ENCODE results near the gene ZFAND2A. TPM values are rescaled to one million over a fixed set of nuclear protein-coding genes. Genes with fewer than 3 reads are reported as not detected.

Gene ZFAND2A
- total RNA-seq, 4 donors from 2014 or later = 12.0 to 17.9 (median 14.1) TPM

DNA sequence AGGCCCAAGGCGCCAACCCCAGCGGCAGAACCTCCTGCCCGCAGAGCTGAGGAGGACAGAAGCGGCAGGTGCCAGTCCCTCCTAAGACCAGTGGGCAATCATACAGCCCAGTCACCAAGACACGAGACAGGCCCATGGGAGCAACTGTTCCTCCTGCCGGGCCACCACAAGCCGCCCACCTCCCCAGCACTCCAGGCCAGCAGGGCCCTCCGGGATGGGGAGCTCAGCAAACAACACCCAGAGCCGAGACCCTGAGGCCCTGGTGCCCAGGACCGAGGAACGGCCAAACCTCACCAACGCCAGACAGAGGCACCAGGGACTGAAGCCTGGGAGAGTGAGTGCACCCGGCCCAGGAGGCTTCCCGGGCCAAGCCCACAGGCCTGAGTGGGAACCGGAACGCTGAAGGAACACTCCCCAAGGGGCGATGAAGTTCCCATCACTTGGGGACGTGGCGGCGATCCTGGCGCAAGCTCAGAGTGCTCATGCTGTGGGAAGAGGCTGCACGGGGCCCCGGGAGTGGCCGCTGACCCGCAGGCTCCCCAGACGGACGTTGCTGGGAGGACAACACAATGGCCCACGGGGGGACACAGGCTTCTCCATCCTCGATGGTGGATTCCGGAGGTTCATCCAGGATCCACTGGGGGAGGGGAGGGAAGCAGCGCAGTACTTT, 37.0 kb downstream of the ZFAND2A start:
- no peak for DNase-seq
- peak overlapping the region; percentile 77 to 86 (median 80) for H3K27ac ChIP-seq
- peaks cover 12% of the 10 kb centered on the region in 2 donors for H3K4me1 ChIP-seq
- intact Hi-C loops (cut with DNase I; ENCODE audit: low total_unique reads) = loop anchor here (1.0 to 5.0 kb wide), 2 partner anchors 36 to 44 kb away; no protein-coding TSS in a partner anchor
- no peaks in the 10 kb centered on the region for H3K9me3 ChIP-seq
- no peak overlapping the region for H3K4me3 ChIP-seq
- in situ Hi-C loops (cut with MboI; ENCODE audit: low sequenced_read_pairs in 4 of 4) = no loop called here
- ATAC-seq = no peak
- H3K27me3 ChIP-seq = no peaks in the 10 kb centered on the region
- H3K36me3 ChIP-seq = no peaks in the 10 kb centered on the region
- TF ChIP-seq POLR2A (IDR thresholded peaks at IDR 0.05) = no peak
- TF ChIP-seq, protein P1, sequence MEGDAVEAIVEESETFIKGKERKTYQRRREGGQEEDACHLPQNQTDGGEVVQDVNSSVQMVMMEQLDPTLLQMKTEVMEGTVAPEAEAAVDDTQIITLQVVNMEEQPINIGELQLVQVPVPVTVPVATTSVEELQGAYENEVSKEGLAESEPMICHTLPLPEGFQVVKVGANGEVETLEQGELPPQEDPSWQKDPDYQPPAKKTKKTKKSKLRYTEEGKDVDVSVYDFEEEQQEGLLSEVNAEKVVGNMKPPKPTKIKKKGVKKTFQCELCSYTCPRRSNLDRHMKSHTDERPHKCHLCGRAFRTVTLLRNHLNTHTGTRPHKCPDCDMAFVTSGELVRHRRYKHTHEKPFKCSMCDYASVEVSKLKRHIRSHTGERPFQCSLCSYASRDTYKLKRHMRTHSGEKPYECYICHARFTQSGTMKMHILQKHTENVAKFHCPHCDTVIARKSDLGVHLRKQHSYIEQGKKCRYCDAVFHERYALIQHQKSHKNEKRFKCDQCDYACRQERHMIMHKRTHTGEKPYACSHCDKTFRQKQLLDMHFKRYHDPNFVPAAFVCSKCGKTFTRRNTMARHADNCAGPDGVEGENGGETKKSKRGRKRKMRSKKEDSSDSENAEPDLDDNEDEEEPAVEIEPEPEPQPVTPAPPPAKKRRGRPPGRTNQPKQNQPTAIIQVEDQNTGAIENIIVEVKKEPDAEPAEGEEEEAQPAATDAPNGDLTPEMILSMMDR (IDR thresholded peaks at IDR 0.05 in 4 of 5, conservative IDR thresholded peaks at IDR 0.05 in 1 of 5) = no peak

DNA sequence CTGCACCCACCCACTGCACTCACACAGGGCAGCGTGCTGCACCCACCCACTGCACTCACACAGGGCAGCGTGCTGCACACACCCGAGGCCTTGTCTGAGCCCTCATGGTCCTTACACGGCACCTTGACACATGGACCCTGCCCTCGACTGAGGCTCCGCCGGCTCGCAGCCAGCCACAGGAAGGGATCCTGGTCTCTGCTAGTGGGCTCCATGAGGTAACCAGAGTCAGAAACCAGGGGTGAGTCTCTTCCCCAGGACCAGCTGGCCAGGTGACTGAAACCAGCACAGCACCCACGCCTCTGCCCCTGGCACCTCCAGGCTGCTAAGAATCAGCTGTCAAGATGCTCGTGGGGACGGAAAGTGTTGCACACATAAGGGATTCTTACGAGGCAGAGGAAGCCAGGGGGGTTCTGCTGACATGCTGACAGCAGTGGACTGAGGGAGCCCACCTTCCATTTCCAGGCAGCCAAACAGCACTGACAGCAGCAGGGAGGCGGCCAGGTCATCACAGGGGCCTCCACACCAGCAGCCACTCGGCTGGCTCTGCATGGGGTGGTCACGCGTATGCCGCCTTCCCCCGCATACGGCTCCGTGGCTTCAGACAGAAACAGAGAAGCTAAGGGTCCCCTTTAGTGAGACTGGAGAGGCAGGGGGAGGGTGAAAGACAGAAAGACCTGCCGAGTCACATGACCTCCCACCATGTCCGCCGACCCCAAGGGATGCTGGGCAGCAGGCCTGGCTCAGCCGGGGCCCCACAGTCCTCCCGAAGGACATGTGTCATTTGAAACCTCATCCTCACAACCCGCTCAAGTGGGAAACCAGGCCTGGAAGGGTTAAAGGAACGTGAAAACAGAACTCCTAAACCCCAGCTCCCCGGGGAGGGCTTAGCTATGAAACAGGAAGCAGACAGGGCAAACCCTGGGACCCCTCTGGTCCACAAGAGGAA, 37.8 kb downstream of the ZFAND2A start:
- Histone ChIP-seq H3K27ac (peak overlapping the region; percentile 77 to 86 (median 80)), H3K4me3 (no peak overlapping the region), H3K27me3 (no peaks in the 10 kb centered on the region), H3K4me1 (peaks cover 12% of the 10 kb centered on the region in 2 donors), H3K9me3 (no peaks in the 10 kb centered on the region), H3K36me3 (no peaks in the 10 kb centered on the region)
- in situ Hi-C loops (cut with MboI; ENCODE audit: low sequenced_read_pairs in 4 of 4) (no loop called here), intact Hi-C loops (cut with DNase I; ENCODE audit: low total_unique reads) (loop anchor here (5.0 kb wide), 1 partner anchor 45 kb away; no protein-coding TSS in a partner anchor)
- DNase-seq (no peak), ATAC-seq (no peak)
- TF ChIP-seq, protein P1 (IDR thresholded peaks at IDR 0.05 in 4 of 5, conservative IDR thresholded peaks at IDR 0.05 in 1 of 5) = no peak
- no peak for TF ChIP-seq POLR2A (IDR thresholded peaks at IDR 0.05)

DNA sequence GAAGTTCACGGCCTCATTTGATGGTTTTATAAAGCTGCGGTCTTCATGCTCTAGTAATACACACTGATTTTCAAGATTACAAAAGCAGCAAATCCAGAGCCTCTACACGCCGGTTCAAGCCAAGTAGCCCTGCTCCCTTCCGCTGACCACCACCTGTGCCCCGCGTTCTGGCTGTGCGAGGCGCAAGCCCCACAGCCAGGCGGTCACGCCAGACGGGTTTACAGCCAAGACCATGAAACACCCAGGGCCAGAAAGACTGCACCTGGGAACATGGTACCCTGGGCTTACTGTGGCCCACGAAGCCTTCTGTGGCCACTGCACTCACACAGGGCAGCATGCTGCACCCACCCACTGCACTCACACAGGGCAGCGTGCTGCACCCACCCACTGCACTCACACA, 38.5 kb downstream of the ZFAND2A start:
- in situ Hi-C loops (cut with MboI; ENCODE audit: low sequenced_read_pairs in 4 of 4) = no loop called here
- Histone ChIP-seq H3K4me3 (no peak overlapping the region), H3K36me3 (no peaks in the 10 kb centered on the region), H3K9me3 (no peaks in the 10 kb centered on the region), H3K27ac (no peak overlapping the region), H3K4me1 (peaks cover 12% of the 10 kb centered on the region in 2 donors), H3K27me3 (no peaks in the 10 kb centered on the region)
- no peak for DNase-seq
- ATAC-seq = no peak
- intact Hi-C loops (cut with DNase I; ENCODE audit: low total_unique reads) = loop anchor here (5.0 kb wide), 1 partner anchor 46 kb away; no protein-coding TSS in a partner anchor
- no peak for TF ChIP-seq POLR2A (IDR thresholded peaks at IDR 0.05)
- TF ChIP-seq, protein P1 (IDR thresholded peaks at IDR 0.05 in 4 of 5, conservative IDR thresholded peaks at IDR 0.05 in 1 of 5) = no peak

DNA sequence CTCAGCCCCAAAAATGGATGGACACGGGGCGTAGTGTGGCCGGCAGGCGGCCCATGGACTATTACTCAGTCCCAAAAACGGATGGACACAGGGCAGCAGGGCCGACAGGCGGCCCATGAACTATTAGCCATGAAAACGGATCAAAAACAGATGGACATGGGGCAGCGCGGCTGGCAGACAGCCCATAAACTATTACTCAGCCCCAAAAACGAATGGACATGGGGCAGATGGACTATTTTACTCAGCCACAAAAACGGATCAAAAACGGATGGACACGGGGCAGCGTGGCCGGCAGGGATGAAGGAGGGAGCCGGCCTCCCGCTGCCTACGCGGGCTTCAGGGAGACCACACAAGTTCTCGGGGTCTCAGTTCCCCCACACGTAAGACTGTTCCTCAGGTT, 39.2 kb downstream of the ZFAND2A start:
- in situ Hi-C loops (cut with MboI; ENCODE audit: low sequenced_read_pairs in 4 of 4) = no loop called here
- Histone ChIP-seq H3K27ac (no peak overlapping the region), H3K4me3 (no peak overlapping the region), H3K9me3 (no peaks in the 10 kb centered on the region), H3K4me1 (peaks cover 12% of the 10 kb centered on the region in 2 donors), H3K27me3 (no peaks in the 10 kb centered on the region), H3K36me3 (no peaks in the 10 kb centered on the region)
- intact Hi-C loops (cut with DNase I; ENCODE audit: low total_unique reads) = loop anchor here (5.0 kb wide), 1 partner anchor 47 kb away; no protein-coding TSS in a partner anchor
- ATAC-seq = no peak
- TF ChIP-seq, protein P1 (IDR thresholded peaks at IDR 0.05 in 4 of 5, conservative IDR thresholded peaks at IDR 0.05 in 1 of 5) = no peak
- TF ChIP-seq POLR2A (IDR thresholded peaks at IDR 0.05) = no peak
- no peak for DNase-seq

Measured in gastrocnemius medialis (tissue), 4 donors.